Kidney capillary endothelial cell (primary cell): ENCODE data around the gene CCL11.

ENCODE experiments used
- DNase-seq: peaks from one replicate; pipeline ENCODE4 v3.0.0-alpha.2; 2018; ENCODE audit warnings: low spot score

The CCL11 gene

GRCh38 chr17:34285286-34285792, at the start of gene CCL11:
Gene CCL11 (plus strand): TSS chr17:34285742. CDS start chr17:34285809, 67 bp downstream.
- no peak for DNase-seq

GRCh38 chr17:34236281-34236892, 49.2 kb upstream of the CCL11 start:
- DNase-seq, result no peak

DNA sequence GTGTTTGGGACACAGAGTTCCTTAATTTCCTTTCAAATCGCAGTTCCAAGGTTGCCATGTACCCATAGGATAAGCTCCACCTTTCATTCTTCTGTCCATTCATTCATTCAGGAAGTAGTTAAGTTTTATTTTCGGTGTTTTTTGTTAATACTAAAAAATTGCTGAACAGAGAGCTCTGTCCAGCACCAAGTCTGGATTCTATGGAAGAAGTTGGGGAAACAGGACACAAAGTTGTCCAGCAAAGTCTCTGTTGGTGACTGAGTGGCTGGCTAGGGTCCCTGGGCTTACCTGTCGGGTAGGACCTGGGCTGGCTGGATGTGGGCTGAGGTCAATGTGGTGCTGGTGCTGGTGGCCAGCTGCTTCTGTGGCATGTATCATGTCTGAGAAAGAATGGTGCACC, 48.1 kb upstream of the CCL11 start:
- DNase-seq, result no peak

DNA sequence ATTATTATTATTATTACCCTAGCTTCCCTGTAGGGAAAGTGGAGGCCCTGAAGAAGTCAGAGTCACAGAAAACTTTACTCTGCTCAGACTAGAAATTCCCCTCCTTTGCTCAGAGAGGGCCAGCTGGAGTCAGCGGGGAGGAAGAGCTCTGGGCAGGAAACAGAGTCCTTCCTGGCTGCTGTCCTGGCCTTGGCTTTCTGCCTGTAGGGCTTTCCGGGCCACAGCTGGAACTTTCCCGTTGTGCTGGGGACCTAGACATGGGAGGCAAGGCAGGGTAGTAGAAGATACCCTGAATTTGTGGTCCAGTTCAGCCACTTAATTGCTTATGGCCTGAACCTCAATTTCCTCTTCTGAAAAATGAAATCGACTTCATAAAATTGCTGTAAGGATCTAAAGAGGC, 44.5 kb upstream of the CCL11 start:
- peak; percentile 42 for DNase-seq

DNA sequence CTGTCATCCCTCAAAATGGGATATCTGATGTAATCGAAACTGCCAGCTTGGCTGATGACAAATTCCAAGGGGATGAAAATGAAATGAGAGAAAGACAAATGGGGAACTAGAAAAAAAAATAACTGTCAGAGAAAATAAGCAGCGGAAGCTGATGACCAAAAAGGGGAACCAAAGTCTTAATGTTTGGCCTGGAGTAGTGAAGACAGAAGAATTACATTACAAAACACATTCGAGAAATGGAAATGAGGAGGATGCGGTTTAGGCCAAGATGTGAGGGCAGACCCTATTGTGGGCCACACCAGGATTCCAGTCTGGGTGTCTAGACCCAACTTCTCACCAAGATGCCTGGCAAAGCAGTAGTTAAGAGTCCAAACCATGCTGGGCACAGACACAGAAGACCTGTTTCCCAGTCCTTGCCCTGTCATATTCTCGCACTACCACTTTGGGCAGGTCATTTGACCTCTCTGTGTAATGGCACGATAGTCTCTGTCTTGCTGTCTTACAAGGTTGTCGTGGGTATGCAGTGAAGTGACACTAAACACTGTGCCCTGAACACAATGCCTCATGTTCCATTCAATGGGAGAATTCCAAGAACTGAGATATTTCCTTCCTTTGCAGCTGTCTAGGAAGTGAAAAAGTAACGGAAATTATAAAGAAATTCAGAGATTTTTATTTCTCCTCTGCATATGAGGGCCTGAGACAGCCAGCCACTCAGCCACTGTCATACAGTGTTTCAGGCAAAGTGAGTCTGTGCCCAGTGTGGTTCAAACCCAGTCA, 42.8 kb upstream of the CCL11 start:
- DNase-seq, result peak; percentile 60

GRCh38 chr17:34243364-34244320, 41.9 kb upstream of the CCL11 start:
- DNase-seq, result no peak

GRCh38 chr17:34245351-34245905, 40.1 kb upstream of the CCL11 start:
- DNase-seq, result no peak

DNA sequence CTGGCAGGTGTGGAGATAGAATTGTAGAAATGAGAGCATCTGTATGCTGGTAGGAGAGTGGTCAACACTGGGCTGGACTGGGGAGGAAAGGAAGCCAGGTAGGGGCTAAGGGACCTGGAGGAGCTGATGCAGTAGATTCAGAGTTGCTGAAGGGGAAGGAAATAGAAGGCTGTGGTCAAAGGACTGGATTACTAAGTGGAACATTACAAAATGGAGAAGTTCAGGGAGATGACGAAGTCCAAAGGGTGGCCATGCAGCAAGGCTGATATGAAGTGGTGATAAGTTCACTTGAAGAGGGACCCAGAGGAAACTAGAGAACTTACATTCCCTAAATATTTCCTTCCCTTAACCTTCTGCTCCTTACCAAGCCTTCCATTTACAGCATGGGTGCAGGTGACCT, 39.1 kb upstream of the CCL11 start:
- no peak for DNase-seq

GRCh38 chr17:34246881-34247280, 38.7 kb upstream of the CCL11 start:
- DNase-seq, result no peak

GRCh38 chr17:34248511-34249024, 37.0 kb upstream of the CCL11 start:
- DNase-seq, result no peak

DNA sequence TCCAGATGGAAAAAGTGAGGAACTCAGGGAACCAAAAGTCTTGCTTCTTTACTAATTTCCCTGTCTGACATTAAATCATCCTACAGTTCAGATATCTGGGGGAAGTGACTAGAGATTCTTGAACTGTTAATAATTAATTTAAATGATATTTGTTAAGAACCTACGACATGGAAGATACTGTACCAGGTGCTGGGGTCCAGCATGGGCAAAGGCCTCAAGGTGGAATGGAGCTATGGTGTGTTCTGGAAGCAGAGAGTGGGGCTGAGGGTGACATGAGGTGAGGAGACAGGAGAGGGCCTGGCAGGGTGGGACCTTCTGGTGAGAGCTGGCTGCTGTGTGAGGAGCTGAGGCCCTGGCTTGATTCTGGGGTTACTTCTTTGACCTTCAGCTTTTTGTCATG, 36.5 kb upstream of the CCL11 start:
- DNase-seq, result no peak

GRCh38 chr17:34249478-34249877, 36.1 kb upstream of the CCL11 start:
- DNase-seq, result no peak

GRCh38 chr17:34251186-34251585, 34.4 kb upstream of the CCL11 start:
- DNase-seq, result no peak

- no peak for DNase-seq
These were observed 33.5 kb upstream of the CCL11 start for GRCh38 chr17:34252095-34252443.

- peak; percentile 77 for DNase-seq
These were observed 33.0 kb upstream of the CCL11 start for GRCh38 chr17:34252444-34253138.

GRCh38 chr17:34253139-34253525, 32.4 kb upstream of the CCL11 start:
- DNase-seq, result no peak

GRCh38 chr17:34254146-34254545, 31.4 kb upstream of the CCL11 start:
- DNase-seq, result peak; percentile 73

DNA sequence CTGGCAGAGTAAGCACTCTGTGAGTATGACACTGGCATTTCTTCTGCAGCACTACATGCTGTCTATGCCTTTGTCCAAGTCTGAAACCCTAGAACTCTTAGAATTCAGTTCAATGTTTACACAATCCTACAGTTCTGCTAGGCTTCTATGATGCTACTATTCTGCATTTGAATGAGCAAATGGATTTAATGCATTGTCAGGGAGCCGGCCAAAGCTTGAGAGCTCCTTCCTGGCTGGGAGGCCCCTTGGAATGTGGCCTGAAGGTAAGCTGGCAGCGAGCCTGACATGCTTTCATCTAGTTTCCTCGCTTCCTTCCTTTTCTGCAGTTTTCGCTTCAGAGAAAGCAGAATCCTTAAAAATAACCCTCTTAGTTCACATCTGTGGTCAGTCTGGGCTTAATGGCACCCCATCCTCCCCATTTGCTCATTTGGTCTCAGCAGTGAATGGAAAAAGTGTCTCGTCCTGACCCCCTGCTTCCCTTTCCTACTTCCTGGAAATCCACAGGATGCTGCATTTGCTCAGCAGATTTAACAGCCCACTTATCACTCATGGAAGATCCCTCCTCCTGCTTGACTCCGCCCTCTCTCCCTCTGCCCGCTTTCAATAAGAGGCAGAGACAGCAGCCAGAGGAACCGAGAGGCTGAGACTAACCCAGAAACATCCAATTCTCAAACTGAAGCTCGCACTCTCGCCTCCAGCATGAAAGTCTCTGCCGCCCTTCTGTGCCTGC, 30.7 kb upstream of the CCL11 start, which contains the start of gene CCL2:
CCL2 (plus strand) TSS at position 635 of the 730 bp plus-strand sequence; CDS start at position 700, 65 bp downstream.
- peak; percentile 31 for DNase-seq

DNA sequence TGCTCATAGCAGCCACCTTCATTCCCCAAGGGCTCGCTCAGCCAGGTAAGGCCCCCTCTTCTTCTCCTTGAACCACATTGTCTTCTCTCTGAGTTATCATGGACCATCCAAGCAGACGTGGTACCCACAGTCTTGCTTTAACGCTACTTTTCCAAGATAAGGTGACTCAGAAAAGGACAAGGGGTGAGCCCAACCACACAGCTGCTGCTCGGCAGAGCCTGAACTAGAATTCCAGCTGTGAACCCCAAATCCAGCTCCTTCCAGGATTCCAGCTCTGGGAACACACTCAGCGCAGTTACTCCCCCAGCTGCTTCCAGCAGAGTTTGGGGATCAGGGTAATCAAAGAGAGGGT, 30.2 kb upstream of the CCL11 start:
- DNase-seq, result no peak

- DNase-seq, result no peak
These were observed 29.7 kb upstream of the CCL11 start for GRCh38 chr17:34255841-34256240.
